Fibroblast of lung (primary cell): ENCODE measurements around the gene MICB.

Experiments used
- CTCF ChIP-seq, 2 donors: IDR thresholded peaks in 1 of 2; conservative IDR thresholded peaks in 1 of 2; 1 replicate in 1 of 2; 2 replicates in 1 of 2; pipeline ENCODE4 v1.5.1; 2011 to 2012; ENCODE audit warnings: low read length in 2 of 2, control low read depth in 1 of 2, inconsistent platforms in 1 of 2, low read depth in 1 of 2, mild to moderate bottlenecking in 1 of 2
- EZH2 ChIP-seq: IDR thresholded peaks from 2 replicates; pipeline ENCODE4 v1.5.1; 2012; ENCODE audit warnings: low read length, control low read depth, mild to moderate bottlenecking; ENCODE audit errors: missing control alignments

GRCh38 chr6:31452859-31453258, 45.1 kb upstream of the MICB start:
- TF ChIP-seq CTCF (conservative IDR thresholded peaks at IDR 0.05 in 1 of 2, IDR thresholded peaks at IDR 0.05 in 1 of 2; ENCODE audit: low read depth in 1 of 2, low read length in 2 of 2) (no peak), EZH2 (no peak)
